ENCODE measurements around the gene MAP3K8. TPM values are rescaled to one million over a fixed set of nuclear protein-coding genes. Genes with fewer than 3 reads are reported as not detected.

The MAP3K8 gene
- total RNA-seq, 6 experiments from 2014 or later = 1.3 to 4.2 (median 1.8) TPM

DNA sequence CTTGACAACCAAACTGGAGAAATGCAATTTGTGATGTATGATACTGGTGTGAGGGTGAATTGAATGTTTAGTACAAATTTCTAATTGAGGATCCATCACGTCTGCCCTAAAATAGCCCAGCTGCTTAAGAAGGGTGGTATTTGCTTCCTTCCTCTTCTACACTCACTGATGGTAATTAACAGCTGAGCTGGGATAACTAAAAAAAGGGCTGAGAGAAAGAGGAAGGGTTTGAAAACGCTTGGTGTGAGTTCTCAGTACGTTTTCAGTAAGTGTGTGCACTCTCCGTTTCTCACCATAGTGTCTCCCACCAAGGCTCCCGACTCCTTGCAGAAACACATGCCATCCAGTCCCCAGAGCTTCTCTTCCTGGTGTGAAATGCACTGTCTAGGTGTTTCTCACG, 54.3 kb downstream of the MAP3K8 start:
- Mint-ChIP-seq H3K36me3 (ENCODE audit: low read depth) (no peaks in the 10 kb centered on the region), H3K27me3 (ENCODE audit: insufficient read depth) (peaks cover 19% of the 10 kb centered on the region), H3K27ac (no peak overlapping the region), H3K9me3 (peaks cover under 1% of the 10 kb centered on the region; the same call in 1 of the 2 replicates), H3K4me3 (no peak overlapping the region), H3K4me1 (ENCODE audit: low read depth) (peaks cover 26% of the 10 kb centered on the region)
- TF ChIP-seq, protein P1, sequence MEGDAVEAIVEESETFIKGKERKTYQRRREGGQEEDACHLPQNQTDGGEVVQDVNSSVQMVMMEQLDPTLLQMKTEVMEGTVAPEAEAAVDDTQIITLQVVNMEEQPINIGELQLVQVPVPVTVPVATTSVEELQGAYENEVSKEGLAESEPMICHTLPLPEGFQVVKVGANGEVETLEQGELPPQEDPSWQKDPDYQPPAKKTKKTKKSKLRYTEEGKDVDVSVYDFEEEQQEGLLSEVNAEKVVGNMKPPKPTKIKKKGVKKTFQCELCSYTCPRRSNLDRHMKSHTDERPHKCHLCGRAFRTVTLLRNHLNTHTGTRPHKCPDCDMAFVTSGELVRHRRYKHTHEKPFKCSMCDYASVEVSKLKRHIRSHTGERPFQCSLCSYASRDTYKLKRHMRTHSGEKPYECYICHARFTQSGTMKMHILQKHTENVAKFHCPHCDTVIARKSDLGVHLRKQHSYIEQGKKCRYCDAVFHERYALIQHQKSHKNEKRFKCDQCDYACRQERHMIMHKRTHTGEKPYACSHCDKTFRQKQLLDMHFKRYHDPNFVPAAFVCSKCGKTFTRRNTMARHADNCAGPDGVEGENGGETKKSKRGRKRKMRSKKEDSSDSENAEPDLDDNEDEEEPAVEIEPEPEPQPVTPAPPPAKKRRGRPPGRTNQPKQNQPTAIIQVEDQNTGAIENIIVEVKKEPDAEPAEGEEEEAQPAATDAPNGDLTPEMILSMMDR (IDR thresholded peaks at IDR 0.05) = no peak
- DNase-seq = no peak

DNA sequence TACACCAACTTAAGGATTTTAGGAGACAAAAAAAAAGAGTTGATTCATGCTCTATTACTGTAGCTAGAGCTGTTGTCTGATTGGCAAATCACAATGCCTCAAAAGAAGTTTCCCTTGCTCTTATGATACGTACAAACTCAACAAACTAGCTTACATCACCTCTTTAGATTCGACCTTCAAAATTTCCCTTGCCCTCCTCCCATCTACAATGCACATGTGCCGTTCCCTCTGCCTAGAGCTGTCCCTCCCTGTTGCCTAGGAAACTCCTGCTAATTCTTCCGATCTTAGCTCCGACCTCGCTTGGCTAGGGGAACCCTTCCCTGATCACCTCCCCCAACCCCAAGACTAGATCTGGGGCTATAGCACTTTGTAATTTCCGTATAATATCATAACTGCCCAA, 55.4 kb downstream of the MAP3K8 start:
- H3K36me3 Mint-ChIP-seq (ENCODE audit: low read depth) = peaks cover 6% of the 10 kb centered on the region
- H3K4me1 Mint-ChIP-seq (ENCODE audit: low read depth) = peaks cover 36% of the 10 kb centered on the region
- no peak overlapping the region for H3K27ac Mint-ChIP-seq
- no peak for DNase-seq
- H3K27me3 Mint-ChIP-seq (ENCODE audit: insufficient read depth) = peaks cover 19% of the 10 kb centered on the region
- H3K4me3 Mint-ChIP-seq = no peak overlapping the region
- H3K9me3 Mint-ChIP-seq = peaks cover 9% of the 10 kb centered on the region
- TF ChIP-seq, protein P1 (IDR thresholded peaks at IDR 0.05) = no peak

DNA sequence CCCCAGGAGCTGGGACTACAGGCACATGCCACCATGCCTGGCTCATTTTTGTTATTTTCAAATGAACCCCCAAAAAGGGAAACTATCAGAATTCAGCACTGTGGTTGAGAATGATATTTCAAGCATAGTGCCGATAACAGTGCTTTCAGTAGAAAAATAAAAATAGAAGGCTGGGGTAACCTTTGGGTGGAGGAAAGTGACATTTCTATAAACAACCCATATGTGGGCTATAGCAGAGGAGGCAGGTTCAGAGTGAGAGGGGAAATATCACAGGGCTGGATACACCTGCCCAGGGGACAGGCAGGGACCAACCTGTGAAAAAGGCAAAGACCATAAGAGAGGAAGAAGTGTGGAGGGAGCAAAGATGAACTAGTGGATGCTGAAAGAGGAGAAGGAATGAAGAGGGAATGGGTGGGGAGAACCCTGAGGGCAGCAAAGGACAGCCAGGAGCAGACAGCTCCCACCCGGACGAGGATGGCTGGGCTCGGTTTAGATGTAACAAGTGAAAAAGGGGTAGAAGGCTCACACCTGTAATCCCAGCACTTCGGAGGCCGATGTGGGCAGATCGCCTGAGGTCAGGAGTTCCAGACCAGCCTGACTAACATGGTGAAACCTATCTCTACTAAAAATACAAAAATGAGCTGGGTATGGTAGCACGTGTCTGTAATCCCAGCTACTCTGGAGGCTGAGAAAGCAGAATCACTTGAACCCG, 56.5 kb downstream of the MAP3K8 start:
- H3K4me1 Mint-ChIP-seq (ENCODE audit: low read depth) = peaks cover 40% of the 10 kb centered on the region
- no peak overlapping the region for H3K27ac Mint-ChIP-seq
- H3K36me3 Mint-ChIP-seq (ENCODE audit: low read depth) = peaks cover 6% of the 10 kb centered on the region
- TF ChIP-seq, protein P1 (IDR thresholded peaks at IDR 0.05) = no peak
- H3K4me3 Mint-ChIP-seq = no peak overlapping the region
- H3K9me3 Mint-ChIP-seq = peaks cover 9% of the 10 kb centered on the region
- H3K27me3 Mint-ChIP-seq (ENCODE audit: insufficient read depth) = peaks cover 17% of the 10 kb centered on the region
- no peak for DNase-seq

DNA sequence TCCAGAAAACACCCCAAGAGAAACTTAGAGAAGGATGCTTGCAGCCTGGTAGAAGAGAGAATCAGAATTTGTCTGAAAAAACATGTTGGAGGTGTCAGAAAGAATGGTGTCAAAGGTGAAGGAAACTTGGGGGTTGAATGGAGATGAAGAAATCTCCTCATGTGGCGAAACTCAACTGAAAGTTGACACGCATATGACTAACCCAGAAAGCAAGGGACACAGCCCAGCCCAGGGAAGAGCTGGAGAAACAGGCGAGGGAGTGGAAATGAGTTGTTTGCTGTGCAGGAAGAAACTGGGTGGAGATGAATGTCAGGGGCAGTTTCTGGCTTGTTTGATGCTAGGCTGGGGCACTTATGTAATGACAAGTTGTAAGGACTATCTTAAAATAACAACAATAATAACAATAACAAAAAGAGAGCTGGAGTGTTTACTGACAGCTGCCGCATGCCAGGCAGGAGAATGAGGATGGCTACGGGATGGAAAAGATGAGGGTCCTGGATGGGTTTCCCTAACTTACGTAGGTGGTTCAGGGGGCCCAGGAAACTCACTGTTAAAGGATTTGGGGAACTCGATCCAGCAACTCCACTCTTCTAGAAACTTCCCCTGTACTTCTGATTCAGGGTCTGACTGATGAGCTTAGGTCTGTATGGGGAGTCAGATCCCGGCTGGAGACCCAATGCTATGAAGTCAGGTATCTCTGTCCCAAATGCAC, 57.4 kb downstream of the MAP3K8 start:
- Mint-ChIP-seq H3K27me3 (ENCODE audit: insufficient read depth) (peaks cover 17% of the 10 kb centered on the region), H3K4me1 (ENCODE audit: low read depth) (peaks cover 46% of the 10 kb centered on the region), H3K9me3 (peaks cover 9% of the 10 kb centered on the region), H3K27ac (no peak overlapping the region), H3K36me3 (ENCODE audit: low read depth) (peaks cover 6% of the 10 kb centered on the region), H3K4me3 (peak overlapping the region; percentile 11; the same call in 1 of the 2 replicates)
- peak; percentile 50 for DNase-seq
- TF ChIP-seq, protein P1 (IDR thresholded peaks at IDR 0.05) = no peak

DNA sequence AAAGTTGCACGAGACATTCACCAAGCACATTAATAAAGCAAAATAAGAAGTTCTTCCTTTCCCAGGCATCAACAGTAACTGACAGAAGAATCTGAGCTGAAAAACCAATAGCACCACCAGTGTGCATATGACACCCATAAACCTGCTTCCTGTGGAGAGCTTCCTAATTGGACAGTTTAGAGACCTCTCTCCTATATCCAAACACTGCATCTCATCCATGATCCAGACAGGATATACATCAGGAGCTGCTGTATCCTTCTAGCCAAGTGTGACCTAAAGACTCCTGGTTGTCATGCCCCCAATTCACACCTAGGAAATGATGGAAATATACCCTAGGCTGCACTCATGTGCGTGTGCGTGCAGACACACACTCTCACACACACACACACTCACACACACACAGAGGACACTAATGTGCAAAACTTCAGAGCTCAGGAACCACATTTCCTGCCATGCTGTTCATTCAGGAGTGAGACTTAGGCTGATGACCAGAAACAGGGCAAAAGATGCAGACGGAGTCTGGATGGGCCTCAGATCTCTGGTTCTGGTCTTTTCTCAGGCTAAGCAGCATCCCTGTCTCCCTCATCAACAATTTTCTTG, 58.0 kb downstream of the MAP3K8 start:
- H3K4me3 Mint-ChIP-seq = no peak overlapping the region
- peaks cover 17% of the 10 kb centered on the region for H3K27me3 Mint-ChIP-seq (ENCODE audit: insufficient read depth)
- peaks cover 46% of the 10 kb centered on the region for H3K4me1 Mint-ChIP-seq (ENCODE audit: low read depth)
- H3K36me3 Mint-ChIP-seq (ENCODE audit: low read depth) = peaks cover 6% of the 10 kb centered on the region
- no peak for DNase-seq
- TF ChIP-seq, protein P1 (IDR thresholded peaks at IDR 0.05) = no peak
- peaks cover 9% of the 10 kb centered on the region for H3K9me3 Mint-ChIP-seq
- H3K27ac Mint-ChIP-seq = no peak overlapping the region

All from HFFc6 (cell line).